Muscle layer of duodenum (tissue), 2 donors: ENCODE measurements around the gene GAD1.

Source experiments
- H3K27ac ChIP-seq: one replicate; pipeline ENCODE4 v1.7.0; 2013; ENCODE audit warnings: mild to moderate bottlenecking, low read length
- H3K27me3 ChIP-seq: one replicate; pipeline ENCODE4 v1.7.0; 2013; ENCODE audit warnings: low read depth, mild to moderate bottlenecking, control low read depth, low read length
- H3K36me3 ChIP-seq, 2 donors: one replicate each; pipeline ENCODE4 v1.7.0; 2013; ENCODE audit warnings: low read length in 2 of 2, control low read depth in 1 of 2, mild to moderate bottlenecking in 1 of 2; ENCODE audit not compliant: insufficient read depth in 2 of 2, control insufficient read depth in 1 of 2
- H3K4me1 ChIP-seq, 2 donors: one replicate each; pipeline ENCODE4 v1.7.0; 2013; ENCODE audit warnings: low read length in 2 of 2, mild to moderate bottlenecking in 2 of 2, control low read depth in 1 of 2, moderate library complexity in 1 of 2; ENCODE audit not compliant: insufficient read depth in 2 of 2, control insufficient read depth in 1 of 2
- H3K4me3 ChIP-seq, 2 donors: one replicate each; pipeline ENCODE4 v1.7.0; 2013; ENCODE audit warnings: low read length in 2 of 2, low read depth in 1 of 2, mild to moderate bottlenecking in 1 of 2
- H3K9me3 ChIP-seq, 2 donors: one replicate each; pipeline ENCODE4 v1.7.0; 2013; ENCODE audit warnings: low read length in 2 of 2, control low read depth in 1 of 2, mild to moderate bottlenecking in 1 of 2; ENCODE audit not compliant: control insufficient read depth in 1 of 2
- donor health status: healthy.

GAD1 gene

DNA sequence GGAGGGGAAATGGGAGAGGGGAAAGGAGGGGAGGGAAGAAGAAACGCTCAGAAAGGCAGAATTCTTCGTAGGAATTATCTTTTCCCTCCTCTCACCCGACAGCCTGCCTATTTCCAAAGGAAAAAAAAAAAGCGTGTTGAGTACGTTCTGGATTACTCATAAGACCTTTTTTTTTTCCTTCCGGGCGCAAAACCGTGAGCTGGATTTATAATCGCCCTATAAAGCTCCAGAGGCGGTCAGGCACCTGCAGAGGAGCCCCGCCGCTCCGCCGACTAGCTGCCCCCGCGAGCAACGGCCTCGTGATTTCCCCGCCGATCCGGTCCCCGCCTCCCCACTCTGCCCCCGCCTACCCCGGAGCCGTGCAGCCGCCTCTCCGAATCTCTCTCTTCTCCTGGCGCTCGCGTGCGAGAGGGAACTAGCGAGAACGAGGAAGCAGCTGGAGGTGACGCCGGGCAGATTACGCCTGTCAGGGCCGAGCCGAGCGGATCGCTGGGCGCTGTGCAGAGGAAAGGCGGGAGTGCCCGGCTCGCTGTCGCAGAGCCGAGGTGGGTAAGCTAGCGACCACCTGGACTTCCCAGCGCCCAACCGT, at the start of gene GAD1:
TSS of gene GAD1 (plus strand) at position 384 of the 589 bp plus-strand sequence. CDS start 1,705 bp downstream, outside the sequence.
- Histone ChIP-seq H3K4me3 (peak within 1 kb of the TSS; percentile 64 to 68), H3K9me3 (peaks cover 0 to 9% of the 10 kb centered on the region in 2 donors), H3K27me3 (peaks cover 78% of the 10 kb centered on the region), H3K27ac (no peak within 1 kb of the TSS), H3K4me1 (peaks cover 13 to 69% of the 10 kb centered on the region in 2 donors), H3K36me3 (no peaks in the 10 kb centered on the region)

DNA sequence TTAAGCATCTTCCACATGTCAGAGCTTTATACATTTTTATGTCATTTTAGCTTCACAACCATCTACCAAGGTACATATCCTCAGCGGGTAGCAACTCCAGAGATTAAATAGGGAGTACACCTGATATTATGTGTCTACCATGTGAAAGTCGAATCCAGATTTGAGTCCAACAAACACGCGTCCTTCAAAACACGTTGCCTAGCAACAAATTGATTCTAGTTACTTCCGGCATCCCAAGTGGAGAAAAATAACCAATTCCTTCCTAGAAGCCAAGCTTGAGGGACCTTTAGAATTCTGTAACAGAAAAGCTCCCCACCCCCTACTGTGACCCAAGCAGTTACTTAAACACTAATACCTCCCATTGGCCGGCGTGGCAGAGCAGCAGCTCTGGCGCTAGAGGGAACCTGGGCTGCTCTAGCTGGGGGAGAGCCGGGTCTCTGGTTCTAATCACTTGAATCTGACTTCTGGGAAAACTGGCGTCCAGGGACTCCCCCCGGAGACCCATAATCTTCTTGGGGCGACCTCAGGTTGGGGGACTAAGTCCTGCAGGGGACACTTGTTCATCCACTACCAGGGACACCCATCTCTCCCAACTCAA, 46.6 kb upstream of the GAD1 start, which contains the start of gene ERICH2:
TSS of gene ERICH2 (plus strand) at position 371 of the 598 bp plus-strand sequence. CDS start 304 bp downstream, outside the sequence.
- peak within 1 kb of the TSS; percentile 73 to 85 for H3K4me3 ChIP-seq
- H3K27ac ChIP-seq, result peak within 1 kb of the TSS; percentile 80
- peaks cover 0 to 6% of the 10 kb centered on the region in 2 donors for H3K4me1 ChIP-seq
- no peaks in the 10 kb centered on the region for H3K27me3 ChIP-seq
- no peaks in the 10 kb centered on the region for H3K36me3 ChIP-seq
- no peaks in the 10 kb centered on the region for H3K9me3 ChIP-seq

DNA sequence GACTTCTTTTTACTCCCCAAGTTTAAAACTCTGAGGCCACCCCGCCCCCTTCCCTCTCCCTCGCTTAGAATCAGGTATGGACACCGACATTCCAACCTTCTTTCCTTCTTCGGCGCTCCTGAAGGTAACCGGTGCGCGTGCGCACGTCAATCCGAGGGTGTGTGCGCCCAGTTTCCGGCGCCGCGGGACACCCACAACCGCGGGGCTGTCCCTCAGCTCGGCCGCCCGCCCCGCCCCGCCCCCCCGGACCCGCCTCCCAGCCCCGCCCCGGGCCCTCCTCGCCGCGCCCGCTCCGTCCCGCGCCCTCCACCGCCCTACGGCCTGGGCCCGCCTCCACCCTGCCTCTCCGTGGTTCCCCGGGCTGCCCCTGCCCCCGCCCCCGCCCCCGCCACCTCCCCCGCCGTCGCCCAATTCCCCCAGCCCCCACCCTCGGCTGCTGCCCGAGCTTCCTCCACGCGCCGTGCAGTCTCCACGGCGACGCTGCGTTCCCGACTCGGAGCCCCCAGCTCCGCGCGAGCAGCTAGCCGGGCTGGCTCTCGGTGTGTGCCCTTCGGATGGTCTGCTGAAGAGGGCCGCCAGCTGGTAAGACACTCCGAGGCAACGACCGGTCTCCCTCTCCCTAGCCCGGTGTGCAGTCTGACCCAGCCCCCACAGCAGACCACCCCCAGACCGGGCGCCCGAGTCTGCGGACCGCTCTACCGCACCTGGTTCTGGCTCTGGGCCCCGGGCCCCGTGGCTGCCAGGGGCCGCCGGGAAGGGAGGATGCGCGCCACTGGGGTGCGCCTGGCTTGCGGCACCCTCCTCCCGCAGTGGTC, 45.9 kb upstream of the GAD1 start:
- peaks cover 0 to 6% of the 10 kb centered on the region in 2 donors for H3K4me1 ChIP-seq
- H3K27me3 ChIP-seq, result no peaks in the 10 kb centered on the region
- H3K4me3 ChIP-seq, result peak overlapping the region; percentile 73 to 85
- H3K27ac ChIP-seq, result peak overlapping the region; percentile 80
- H3K9me3 ChIP-seq, result no peaks in the 10 kb centered on the region
- H3K36me3 ChIP-seq, result no peaks in the 10 kb centered on the region

DNA sequence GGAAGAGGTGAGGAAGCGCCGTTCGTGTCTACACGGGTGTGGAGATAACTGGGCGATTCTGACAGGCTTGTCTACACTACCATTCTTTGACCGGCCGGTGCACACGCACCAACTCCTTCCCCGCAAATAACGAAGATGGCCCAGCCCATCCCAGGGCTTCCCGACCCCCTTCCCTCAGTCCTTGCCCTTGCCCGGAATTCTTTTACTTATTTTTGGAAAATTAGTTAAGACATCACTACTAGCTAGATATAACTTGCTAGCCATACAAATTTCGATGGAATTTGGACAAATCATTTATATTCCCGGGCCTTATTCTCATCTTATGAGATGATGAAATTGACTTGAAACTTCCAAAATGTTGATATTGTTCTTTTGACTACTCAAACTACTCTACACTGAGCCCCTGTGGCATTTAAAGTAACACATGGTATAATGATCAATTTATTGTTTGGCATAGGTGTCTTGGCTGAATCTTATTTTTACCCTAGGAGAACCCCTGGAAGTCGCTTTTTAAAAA, 45.2 kb upstream of the GAD1 start:
- Histone ChIP-seq H3K9me3 (no peaks in the 10 kb centered on the region), H3K27me3 (no peaks in the 10 kb centered on the region), H3K36me3 (no peaks in the 10 kb centered on the region), H3K27ac (no peak overlapping the region), H3K4me1 (peaks cover 0 to 6% of the 10 kb centered on the region in 2 donors), H3K4me3 (peak overlapping the region; percentile 56 to 85)

DNA sequence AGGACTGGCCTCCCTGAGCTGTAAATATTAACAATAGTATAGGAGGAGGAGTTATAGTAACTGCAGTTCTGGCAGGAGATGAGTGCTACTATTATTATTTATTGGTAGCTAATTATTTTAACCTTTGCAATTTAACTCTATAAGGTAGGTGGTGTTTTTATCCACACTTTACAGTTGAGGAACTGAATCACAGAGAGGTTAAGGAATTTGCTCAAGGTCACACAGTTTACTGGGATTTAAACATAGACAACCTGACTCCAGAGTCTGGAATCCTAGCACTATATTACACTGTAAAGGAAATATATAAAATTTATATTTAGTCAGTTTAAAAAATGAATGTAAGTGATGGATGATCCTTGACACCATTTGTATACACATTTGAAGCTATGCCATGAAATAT, 44.4 kb upstream of the GAD1 start:
- H3K4me1 ChIP-seq, result peaks cover 0 to 6% of the 10 kb centered on the region in 2 donors
- no peaks in the 10 kb centered on the region for H3K36me3 ChIP-seq
- no peaks in the 10 kb centered on the region for H3K27me3 ChIP-seq
- no peak overlapping the region for H3K4me3 ChIP-seq
- no peak overlapping the region for H3K27ac ChIP-seq
- no peaks in the 10 kb centered on the region for H3K9me3 ChIP-seq

DNA sequence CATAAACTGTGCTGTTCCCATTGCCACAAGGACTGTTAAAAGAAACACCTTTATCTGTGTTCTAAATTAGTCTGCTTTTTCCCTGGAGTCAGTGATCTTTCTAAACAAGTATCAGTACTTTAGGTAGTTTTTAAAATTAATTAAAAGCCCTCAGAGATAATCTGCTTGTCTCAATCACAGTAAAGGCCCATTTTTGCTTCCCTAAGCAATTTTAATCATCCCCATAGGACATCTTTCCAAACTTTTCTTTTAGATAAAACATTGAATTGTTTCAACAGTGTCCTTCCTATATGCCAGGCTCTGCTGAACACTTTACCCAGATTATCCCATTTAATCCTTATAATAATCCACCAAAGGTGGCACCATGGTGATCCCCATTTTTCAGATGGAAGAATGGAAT, 42.6 kb upstream of the GAD1 start:
- H3K27ac ChIP-seq, result no peak overlapping the region
- H3K27me3 ChIP-seq, result no peaks in the 10 kb centered on the region
- H3K4me1 ChIP-seq, result peaks cover 0 to 6% of the 10 kb centered on the region in 2 donors
- H3K9me3 ChIP-seq, result no peaks in the 10 kb centered on the region
- H3K36me3 ChIP-seq, result no peaks in the 10 kb centered on the region
- H3K4me3 ChIP-seq, result no peak overlapping the region

DNA sequence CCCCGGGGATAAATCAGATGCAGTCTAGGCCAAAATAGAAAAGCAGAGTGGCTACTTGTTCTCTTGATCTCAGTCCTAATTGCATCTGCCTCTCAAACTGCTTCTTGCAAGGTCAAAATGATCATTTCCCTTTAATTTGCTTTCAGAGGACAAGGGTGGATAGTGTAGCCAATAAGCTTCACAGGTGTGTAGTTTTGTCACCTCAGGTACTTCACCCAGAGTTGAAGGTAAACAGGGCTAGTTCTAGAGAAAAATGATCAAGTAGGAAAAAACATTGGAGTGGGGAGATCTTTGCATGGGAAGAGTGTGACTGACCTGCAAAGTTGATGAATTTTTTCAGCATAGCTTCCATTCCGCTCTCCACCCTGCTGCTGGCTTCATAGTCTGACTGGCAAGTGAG, 37.8 kb upstream of the GAD1 start:
- Histone ChIP-seq H3K9me3 (no peaks in the 10 kb centered on the region), H3K27me3 (no peaks in the 10 kb centered on the region), H3K4me3 (no peak overlapping the region), H3K36me3 (no peaks in the 10 kb centered on the region), H3K4me1 (no peaks in the 10 kb centered on the region), H3K27ac (no peak overlapping the region)

DNA sequence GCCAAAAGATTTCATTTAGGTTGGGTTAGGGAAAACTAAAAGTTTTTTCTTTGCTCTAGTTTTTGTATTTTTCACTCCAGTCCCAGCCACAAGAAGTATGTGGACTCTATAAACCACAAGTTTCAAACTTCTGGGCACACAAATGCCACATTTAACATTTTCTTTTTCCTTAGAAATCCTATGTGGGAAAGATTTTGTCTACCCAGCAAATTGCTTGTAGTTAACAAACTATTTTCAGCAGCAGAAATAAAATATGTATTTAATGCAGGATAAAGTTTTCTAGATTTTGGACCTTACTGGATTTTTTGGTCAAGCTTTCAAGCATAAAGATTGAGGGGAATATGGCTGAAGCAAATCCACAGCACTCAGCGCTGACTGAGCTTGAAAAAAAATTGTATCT, 37.4 kb upstream of the GAD1 start:
- Histone ChIP-seq H3K9me3 (no peaks in the 10 kb centered on the region), H3K27ac (no peak overlapping the region), H3K36me3 (no peaks in the 10 kb centered on the region), H3K4me3 (no peak overlapping the region), H3K27me3 (no peaks in the 10 kb centered on the region), H3K4me1 (no peaks in the 10 kb centered on the region)

DNA sequence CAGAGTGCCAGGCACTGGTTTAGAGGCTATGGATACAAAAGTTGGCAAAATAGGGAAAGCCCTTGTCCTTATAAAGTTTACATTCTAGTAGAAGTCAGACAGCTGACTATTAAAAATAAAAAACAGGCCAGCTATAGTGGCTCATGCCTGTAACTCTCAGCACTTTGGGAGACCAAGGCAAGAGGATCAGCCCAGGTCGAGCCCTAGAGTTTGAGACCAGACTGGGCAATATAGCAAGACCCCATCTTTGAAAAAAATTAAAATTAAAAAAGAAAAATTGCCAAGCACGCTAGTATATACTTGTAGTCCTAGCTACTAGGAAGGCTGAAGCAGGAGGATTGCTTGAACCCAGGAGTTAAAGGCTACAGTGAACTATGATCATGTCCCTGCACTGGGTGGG, 34.0 kb upstream of the GAD1 start:
- no peaks in the 10 kb centered on the region for H3K36me3 ChIP-seq
- no peak overlapping the region for H3K27ac ChIP-seq
- no peaks in the 10 kb centered on the region for H3K9me3 ChIP-seq
- no peak overlapping the region for H3K4me3 ChIP-seq
- H3K27me3 ChIP-seq, result no peaks in the 10 kb centered on the region
- no peaks in the 10 kb centered on the region for H3K4me1 ChIP-seq

DNA sequence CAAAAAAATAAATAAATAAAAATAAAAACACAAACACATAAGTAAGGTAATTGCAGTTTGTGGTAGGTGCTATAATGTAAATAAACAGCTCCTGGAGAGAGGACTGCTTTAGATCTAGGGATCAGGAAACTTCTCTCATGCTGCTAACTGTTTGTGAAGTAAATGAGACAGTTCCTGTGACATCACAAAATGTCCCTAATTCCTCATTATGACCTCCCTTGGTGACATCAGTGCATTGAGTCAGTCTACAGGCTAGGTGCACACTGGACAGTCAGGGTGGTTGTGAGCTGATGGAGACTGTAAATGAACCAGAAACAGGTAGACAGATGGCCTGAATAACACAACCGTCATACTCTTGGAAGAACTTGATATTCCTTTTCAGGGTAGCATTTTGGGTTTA, 33.1 kb upstream of the GAD1 start:
- H3K27me3 ChIP-seq, result no peaks in the 10 kb centered on the region
- H3K9me3 ChIP-seq, result no peaks in the 10 kb centered on the region
- H3K4me1 ChIP-seq, result no peaks in the 10 kb centered on the region
- H3K4me3 ChIP-seq, result no peak overlapping the region
- no peak overlapping the region for H3K27ac ChIP-seq
- H3K36me3 ChIP-seq, result no peaks in the 10 kb centered on the region

DNA sequence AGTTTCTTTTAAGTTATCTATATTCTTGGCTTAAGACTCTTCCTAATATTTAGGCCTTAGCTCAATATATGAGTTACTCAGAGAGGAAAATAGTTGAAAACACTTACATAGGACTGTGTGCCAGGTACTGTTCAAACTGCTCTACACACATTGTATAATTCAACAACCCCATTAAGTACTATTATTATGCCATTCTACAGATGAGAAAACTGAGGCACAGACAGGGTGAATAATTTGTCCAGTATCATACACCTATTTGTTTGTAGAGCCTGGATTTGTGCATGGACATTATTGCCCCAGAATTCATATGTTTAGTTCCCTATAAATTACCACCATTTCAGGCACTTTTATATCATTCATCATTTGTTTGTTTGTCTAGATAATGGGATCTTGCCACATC, 17.7 kb upstream of the GAD1 start:
- Histone ChIP-seq H3K27ac (no peak overlapping the region), H3K27me3 (no peaks in the 10 kb centered on the region), H3K4me1 (no peaks in the 10 kb centered on the region), H3K36me3 (no peaks in the 10 kb centered on the region), H3K4me3 (no peak overlapping the region), H3K9me3 (no peaks in the 10 kb centered on the region)
